ENCODE results near the gene CLASP1.
"Not testable (repeated sequence)": the region's sequence is repeated elsewhere in the genome, so short reads cannot be mapped to it uniquely, and the experiment has no call there.

Gene CLASP1

DNA sequence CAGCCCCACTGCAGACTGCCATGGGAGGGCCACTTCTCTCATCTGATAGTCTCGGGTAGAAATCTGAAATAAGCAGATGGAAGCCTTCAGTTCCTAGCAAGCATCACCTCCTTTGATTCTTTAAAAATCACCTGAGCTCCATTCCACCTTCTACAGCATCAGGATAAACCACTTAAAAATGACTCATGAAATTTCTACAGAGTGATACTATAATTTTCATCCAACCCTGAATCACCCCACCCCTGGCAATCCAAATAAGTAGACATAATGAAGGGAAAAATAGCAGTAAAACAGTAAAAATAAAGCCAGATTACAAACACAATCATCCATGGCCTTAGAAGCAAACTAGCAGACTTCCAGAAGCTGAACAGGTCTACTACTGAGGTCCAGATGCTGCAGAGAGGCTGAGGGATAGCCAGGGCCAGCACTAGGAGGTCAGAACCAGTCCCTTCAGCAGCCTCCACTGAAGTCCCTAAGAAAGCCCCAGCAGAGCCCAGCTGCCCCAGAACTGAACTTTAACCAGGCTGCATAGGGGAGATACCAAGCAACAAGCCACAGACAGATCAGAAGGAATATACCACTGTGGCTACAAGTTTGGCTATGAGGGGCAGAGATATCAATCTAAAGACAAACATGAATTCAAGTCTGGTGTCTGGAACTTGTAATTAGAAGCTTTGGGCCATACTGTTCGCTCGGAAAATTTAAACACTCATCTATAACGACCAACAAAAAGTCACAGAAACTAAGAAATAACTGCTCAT, 173.3 kb downstream of the CLASP1 start:
- DNase-seq (ENCODE audit: low read depth in 3 of 3), result no peak

GRCh38 chr2:121473512-121473911, 175.8 kb downstream of the CLASP1 start:
- DNase-seq (ENCODE audit: low read depth in 3 of 3), result no peak

DNA sequence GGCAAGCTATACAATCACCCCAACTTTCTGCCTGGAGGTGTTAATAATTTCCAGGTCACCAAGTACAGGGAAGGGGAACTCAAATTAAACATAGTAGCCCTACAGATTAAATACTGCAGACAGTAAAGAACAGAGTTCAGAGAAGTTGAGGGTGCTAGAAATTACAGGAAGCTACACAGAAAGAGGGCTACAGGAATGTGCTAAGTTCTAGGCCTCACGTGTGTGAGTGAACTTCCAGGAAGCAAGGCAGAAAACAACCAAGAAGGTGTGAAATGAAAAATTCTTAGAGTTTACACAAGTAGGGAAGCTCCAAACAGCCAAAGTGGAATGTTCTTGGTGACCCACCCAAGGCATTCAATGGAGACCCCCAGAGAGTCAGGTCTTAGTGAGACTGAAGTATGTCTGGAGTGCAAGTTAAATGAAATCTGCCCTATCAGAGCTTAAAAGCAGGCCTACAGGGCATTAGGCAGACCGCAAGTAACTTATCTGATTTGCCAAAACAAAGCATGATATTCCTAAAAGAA, 176.7 kb downstream of the CLASP1 start:
- DNase-seq (ENCODE audit: low read depth in 3 of 3), result no peak

- DNase-seq (ENCODE audit: low read depth in 3 of 3), result no peak
These were observed 177.5 kb downstream of the CLASP1 start for GRCh38 chr2:121471532-121472469.

- no peak for DNase-seq (ENCODE audit: low read depth in 3 of 3)
These were observed 178.3 kb downstream of the CLASP1 start for GRCh38 chr2:121470917-121471316.

DNA sequence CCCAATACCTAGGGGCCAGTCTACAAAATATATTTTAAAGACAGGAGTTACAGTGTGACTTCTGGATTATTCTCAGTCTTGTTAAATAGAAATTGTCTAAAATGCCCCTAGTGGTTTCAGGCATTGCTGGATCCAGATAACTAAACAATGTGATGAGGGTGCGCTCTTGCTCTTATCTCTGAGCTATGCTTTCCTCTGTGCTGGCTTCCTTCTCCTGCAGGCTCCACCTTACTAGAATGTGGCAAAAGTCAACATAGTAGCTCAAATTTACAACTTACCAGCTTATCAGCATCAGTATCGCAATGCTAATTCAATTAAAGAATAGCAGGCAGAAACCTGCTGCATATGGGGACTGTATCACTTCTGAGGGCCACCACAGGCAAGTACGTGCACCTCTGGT, 179.9 kb downstream of the CLASP1 start:
- no peak for DNase-seq (ENCODE audit: low read depth in 3 of 3)

DNA sequence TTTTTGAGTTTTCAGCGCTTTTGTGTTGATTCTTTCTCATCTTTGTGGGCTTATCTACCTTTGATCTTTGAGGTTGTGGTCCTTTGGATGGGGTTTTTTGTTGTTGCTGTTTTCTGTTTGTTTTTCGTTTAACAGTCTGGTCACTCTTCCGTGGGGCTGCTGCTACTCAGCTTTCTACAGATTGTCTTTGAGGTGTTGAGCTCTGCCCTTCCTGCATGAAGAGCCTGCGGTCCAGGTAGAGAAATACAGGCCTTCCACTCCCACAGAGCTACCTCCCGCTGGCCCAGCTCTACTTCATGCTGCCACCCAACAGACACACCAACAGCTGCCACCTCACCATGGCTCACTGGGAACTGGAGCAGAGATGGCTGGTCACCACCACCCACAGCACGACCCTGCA, 180.3 kb downstream of the CLASP1 start:
- no peak for DNase-seq (ENCODE audit: low read depth in 3 of 3)

DNA sequence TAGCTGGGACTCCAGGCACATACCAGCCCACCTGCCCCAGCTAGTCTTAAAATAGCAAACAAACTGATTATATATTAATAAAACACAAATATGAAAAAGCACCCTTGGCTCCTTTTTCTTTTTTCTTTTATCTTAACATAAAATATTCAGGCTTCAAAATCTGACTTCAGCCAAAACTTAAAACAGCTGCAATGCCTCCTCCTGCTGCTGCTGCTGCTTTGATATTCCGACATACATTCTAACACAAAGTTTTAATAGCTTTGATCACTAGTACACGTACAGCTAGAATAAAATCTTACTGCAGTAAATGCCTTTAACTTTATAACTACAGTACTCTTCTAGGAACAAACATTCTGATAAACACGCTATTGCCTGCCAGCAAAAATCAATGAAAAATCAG, 190.0 kb downstream of the CLASP1 start:
- DNase-seq (ENCODE audit: low read depth in 3 of 3), result no peak

GRCh38 chr2:121456325-121456724, 192.9 kb downstream of the CLASP1 start:
- DNase-seq (ENCODE audit: low read depth in 3 of 3), result no peak

- DNase-seq (ENCODE audit: low read depth in 3 of 3), result no peak
These were observed 193.8 kb downstream of the CLASP1 start for GRCh38 chr2:121455446-121455845.

DNA sequence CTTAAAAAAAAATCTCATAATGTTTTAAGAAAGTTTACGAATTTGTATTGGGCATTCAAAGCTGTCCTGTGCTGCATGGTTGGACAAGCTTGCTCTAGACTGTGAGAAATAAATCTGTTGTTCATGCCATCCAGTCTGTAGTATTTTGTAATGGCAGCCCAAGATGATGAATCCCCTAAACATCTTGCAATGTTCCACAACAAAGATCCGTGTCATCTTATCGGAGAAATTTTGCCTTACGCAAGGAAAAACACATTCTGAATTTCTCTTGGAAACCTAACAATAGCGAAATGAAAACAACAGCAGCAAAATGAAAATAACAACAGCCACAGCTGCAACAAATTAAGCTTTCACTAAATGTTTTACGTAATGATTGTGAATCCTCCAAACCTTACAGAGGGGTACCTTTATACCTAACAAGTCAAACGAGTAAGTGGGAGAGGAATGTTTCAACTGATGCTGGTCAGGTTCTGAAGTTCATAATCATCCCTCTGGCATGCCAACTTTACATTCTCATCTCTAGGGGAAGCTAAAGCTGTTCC, 194.6 kb downstream of the CLASP1 start:
- DNase-seq (ENCODE audit: low read depth in 3 of 3), result no peak

DNA sequence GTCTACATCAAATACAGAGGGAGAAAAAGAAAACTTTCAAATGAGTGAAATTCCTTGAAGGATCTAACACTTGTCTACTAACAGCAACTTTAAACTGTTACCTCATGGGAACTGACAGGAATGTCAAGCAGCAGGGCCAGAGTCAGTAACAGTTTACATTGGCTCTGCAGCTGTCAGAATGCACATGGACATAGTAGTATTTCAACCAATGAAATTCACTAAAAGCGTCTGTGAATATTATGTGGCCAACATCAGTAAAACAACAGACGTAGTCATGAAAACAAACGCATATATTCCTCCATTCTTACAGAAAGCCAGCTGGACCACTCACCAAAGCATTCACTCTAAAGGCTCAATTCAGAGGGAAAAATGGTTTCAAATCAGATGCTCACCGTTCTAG, 197.9 kb downstream of the CLASP1 start:
- DNase-seq (ENCODE audit: low read depth in 3 of 3), result no peak

- DNase-seq (ENCODE audit: low read depth in 3 of 3), result no peak
These were observed 199.0 kb downstream of the CLASP1 start for GRCh38 chr2:121450301-121450700.

DNA sequence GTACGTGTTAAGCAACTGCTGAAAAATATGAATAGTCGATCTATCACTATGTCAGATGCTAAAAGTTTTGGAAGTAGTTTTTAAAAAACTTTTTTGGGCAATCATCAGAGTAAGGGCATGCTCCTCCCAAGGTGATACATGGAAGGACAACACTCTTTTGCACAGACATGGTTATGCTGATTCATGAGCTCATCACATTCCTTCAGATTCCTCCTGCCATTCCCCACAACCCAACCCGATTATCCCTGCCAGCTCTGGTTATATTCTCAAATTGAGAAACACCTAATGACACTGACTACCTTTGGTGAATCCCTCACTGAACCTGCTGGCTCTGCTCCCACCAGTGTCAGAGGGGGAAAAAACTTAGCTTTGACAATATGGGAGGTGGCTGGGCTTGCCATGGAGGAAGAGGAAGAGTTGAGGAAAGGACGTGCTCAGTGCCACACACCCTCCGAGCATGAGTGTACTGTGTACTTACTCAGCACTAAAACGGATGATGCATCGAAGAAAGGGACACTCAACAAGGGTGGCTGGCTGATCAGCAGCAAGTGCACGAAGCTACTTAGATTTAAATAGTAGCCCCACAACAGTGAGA, 202.5 kb downstream of the CLASP1 start:
- DNase-seq (ENCODE audit: low read depth in 3 of 3), result no peak

DNA sequence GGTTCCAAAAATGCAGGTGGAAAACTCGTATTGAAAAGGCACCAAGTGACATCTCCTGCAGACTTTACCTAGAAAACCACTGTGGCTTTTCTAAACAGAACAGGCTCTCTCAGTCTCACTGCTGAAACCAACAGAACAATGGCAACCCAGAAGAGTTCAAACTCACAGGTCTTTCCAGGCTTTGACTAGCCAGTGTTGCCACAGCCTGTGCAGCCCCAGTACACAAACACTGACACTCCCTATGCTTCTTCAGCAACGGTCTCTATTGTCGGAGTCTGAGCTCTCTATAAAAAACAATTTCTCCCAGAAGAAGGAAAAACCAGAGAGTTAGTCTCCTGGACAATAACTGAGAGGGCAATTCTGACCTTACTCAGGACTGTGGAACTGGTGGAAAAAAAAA, 206.4 kb downstream of the CLASP1 start:
- no peak for DNase-seq (ENCODE audit: low read depth in 3 of 3)

DNA sequence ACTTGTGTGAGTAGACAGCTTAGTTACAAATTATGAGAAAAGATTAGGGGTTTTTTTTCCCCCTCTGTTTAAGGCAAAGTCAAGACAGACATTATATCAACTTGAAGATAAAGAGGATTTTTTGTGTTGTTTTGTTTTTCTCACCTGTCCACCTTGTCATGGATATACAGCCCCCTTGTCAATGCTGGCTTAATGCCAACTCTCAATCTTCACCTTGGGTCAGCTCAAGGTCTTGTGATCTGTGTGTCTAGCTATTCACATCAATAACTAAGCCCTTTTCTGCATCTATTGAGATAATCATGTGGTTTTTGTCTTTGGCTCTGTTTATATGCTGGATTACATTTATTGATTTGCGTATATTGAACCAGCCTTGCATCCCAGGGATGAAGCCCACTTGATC, 211.0 kb downstream of the CLASP1 start:
- not testable (repeated sequence) for DNase-seq (ENCODE audit: low read depth in 3 of 3)

- no peak for DNase-seq (ENCODE audit: low read depth in 3 of 3)
These were observed 212.3 kb downstream of the CLASP1 start for GRCh38 chr2:121436918-121437317.

- no peak for DNase-seq (ENCODE audit: low read depth in 3 of 3)
These were observed 213.5 kb downstream of the CLASP1 start for GRCh38 chr2:121435790-121436189.

GRCh38 chr2:121431214-121431613, 218.0 kb downstream of the CLASP1 start:
- no peak for DNase-seq (ENCODE audit: low read depth in 3 of 3)

DNA sequence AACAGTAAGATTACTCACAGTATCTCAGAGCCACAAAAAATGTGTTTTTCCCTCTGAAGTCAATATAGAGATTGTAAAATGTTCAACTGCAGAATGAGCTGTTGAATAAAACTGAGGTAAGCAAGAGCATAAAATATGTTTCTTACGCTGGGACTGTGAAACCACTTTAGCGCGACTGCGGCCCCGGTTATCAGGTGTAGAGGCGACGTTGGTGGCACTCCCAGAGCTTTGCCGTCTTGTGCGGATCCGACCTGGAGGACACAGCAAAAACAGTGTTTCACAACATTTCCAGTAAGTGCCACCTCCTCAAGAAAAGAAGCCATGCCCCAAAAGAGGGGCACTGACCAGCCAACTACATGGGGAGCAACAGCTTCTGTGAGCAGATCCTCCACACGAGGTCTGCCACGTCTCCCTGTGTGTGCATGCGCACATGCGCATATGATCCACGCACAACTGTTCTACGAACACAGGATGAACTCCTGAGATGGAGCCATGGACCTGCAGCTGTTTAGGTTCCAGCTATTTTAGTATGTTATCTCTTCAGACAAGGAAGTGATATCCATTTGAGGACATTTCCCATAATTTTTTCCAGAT, 219.2 kb downstream of the CLASP1 start:
- DNase-seq (ENCODE audit: low read depth in 3 of 3), result no peak

GRCh38 chr2:121429119-121429903, 220.0 kb downstream of the CLASP1 start:
- DNase-seq (ENCODE audit: low read depth in 3 of 3), result no peak
